ENCODE measurements around the gene VAV2.

VAV2 gene

GRCh38 chr9:133739408-133740280 lies 252.5 kb downstream of the VAV2 start:
- no peak for DNase-seq (ENCODE audit: low read depth)

- no peak for DNase-seq (ENCODE audit: low read depth)
These were observed 253.4 kb downstream of the VAV2 start for GRCh38 chr9:133738640-133739225.

DNA sequence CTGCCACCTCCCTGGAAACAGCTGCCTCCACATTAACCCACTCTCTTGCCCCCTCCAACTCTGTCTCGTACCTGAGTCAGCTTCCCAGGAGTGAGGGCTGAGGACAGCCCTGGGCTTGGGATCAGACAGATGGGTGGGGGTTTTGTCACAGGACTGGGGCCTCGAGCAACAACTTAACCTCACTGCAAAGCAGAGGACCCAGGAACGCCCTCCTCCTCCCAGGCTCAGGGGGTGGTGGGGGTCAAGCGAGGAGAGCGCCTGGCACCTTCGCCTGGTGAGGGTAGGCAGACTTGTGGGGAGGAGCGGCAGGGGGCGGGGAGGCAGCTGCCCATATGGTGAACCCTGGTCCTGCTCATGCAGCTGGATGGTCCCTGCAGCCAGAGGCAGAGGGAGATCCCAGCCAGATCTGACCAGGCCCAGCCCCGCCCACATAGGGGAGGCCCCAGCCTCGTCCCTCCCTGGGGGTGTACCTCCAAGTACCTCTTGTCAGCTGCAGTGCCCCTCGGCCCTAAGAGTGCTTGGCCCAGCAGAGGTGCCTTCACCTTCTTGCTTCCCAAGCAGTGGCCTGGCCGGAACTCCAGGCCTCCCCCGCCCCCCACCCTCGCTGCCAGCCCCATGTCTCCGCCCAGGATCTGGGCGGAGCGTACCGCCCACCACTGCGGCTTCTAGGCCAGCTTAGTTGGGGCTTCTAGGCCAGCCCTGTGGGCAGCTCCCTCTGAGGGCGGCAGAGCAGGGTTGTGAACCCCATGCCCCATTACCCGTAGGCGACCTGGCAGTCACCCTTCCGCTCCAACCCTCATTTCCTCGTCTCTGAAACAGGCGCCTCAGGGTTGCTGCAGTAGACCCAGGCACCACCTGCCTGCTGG lies 254.1 kb downstream of the VAV2 start, which contains the start of gene SARDH:
Gene SARDH (minus strand): TSS at position 579 of the 866 bp plus-strand sequence. CDS start 4,179 bp downstream, outside the sequence.
- DNase-seq (ENCODE audit: low read depth), result peak; percentile 17

GRCh38 chr9:133737071-133737773 lies 254.9 kb downstream of the VAV2 start:
- DNase-seq (ENCODE audit: low read depth), result no peak

- no peak for DNase-seq (ENCODE audit: low read depth)
These were observed 256.2 kb downstream of the VAV2 start for GRCh38 chr9:133735931-133736330.

- no peak for DNase-seq (ENCODE audit: low read depth)
These were observed 256.7 kb downstream of the VAV2 start for GRCh38 chr9:133735415-133735775.

- no peak for DNase-seq (ENCODE audit: low read depth)
These were observed 257.3 kb downstream of the VAV2 start for GRCh38 chr9:133734590-133735414.

DNA sequence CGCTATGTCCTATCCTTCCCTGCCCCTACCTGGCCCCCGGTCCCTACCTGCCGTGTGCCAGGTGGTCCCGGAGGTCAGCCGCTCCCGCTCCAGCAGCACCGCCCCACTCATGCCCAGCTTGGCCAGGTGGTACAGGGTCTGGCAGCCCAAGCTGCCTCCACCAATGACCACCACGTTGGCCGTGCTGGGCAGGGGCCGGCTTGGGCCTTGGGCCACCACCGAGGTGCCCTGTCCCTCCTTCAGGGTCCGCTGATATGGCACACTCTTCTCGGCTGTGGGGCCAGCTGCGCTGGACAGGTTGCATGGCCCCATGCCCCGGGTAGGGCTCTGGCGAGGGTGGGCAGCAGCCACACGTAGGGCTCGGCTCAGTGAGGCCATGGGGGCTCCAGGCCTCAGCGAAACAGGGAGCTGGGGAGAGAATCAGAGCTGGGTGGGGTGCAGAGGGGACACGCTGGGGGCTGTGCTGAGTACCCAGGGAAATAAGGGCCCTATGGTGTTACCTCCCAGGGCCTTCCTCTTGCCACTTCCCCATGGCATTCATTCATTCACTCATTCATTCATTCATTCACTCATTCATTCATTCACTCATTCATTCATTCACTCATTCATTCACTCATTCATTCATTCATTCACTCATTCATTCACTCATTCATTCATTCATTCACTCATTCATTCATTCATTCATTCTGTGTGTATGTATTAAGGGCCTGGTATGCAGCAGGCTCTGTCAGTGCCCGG lies 258.2 kb downstream of the VAV2 start:
- DNase-seq (ENCODE audit: low read depth), result no peak

DNA sequence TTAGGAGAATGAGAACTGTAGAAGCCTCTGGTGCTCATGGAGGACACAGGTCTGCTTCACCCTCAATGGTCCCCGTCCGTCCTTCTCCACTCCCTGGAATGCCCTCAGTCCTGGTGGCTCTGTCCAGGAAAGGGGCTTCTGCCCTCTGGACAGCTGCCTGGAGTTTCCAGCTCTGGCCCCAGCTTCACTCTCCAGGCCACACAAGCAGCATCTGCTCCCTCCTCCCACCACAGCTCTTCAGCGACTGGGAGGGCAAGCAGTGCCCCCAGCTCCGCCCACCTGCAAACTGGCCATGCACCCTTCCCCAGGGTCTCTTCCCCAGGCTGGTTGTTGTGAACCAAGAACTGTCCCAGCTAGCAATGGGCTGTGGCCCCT lies 258.7 kb downstream of the VAV2 start:
- no peak for DNase-seq (ENCODE audit: low read depth)

DNA sequence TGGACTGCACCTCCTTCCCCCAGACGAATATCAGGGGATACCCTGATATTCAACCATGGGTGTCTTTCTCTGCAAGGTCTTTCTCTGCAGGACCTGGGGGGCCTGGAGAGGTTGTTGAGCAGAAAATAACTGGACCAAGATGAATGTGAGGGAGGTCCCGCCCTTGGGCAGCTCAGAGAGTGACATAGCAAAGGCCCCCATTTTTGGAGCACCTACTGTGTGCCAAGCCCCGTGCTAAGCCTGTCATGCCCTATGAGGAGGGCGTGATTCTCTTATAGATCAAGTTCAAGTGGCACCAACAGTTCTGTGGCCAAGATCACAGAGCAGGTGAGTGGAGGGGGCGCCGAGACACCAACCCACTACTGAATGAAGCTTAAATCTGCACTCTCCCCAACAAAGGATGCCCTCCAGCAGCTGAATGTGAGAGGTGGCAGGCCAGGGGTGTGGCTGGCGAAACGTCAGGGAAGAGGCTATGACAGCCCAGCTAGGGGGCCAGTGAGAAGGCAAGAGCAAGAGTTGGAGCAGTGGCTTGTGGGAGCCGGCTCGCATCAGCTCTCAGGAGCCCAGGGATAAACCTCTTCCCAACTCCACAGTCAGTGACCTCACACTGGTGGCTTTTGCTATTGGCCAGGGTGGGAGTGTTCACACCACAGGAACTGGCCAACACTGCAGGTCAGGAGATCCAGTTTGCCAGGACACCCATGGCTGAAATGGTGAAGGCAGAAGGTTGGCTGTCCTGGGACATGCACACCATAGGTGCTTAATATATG lies 259.3 kb downstream of the VAV2 start:
- no peak for DNase-seq (ENCODE audit: low read depth)

- no peak for DNase-seq (ENCODE audit: low read depth)
These were observed 260.1 kb downstream of the VAV2 start for GRCh38 chr9:133731876-133732638.

GRCh38 chr9:133730994-133731715 lies 261.0 kb downstream of the VAV2 start:
- DNase-seq (ENCODE audit: low read depth), result no peak

- no peak for DNase-seq (ENCODE audit: low read depth)
These were observed 262.4 kb downstream of the VAV2 start for GRCh38 chr9:133729617-133730281.

DNA sequence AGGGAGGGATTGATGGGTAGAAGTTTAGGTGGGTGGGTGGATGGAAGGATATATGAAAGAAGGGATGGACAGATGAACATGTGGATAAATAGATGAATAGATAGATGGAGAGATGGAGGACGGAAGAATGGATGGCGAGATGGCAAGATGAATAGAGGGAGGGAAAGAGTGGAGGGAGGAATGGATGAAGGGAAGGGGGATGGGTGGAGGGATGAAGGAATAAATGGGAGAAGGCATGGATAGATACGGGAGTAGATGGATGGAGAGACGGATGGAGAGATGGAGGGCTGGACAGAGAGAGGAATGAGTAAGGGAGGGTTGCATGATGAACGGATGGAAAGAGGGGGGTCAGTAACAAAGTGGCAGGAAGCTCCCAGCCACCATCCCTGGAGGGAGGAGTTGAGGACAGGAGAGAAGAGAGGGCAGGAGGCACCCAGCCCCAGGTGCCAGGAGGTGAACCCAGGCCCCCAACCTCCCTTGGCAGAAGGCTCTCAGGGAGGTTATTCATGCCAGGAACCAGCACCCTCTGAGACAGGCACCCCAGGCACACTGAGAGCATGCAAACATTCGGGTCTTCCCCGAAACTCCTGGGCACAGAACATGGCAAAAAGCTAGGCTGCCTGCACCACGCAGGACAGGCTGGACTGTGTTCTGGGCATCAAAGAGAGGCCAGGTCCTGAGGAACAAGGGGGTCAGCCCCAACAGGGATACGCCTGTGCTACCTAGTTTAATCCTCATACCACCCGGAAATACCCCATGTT lies 263.1 kb downstream of the VAV2 start:
- DNase-seq (ENCODE audit: low read depth), result no peak

DNA sequence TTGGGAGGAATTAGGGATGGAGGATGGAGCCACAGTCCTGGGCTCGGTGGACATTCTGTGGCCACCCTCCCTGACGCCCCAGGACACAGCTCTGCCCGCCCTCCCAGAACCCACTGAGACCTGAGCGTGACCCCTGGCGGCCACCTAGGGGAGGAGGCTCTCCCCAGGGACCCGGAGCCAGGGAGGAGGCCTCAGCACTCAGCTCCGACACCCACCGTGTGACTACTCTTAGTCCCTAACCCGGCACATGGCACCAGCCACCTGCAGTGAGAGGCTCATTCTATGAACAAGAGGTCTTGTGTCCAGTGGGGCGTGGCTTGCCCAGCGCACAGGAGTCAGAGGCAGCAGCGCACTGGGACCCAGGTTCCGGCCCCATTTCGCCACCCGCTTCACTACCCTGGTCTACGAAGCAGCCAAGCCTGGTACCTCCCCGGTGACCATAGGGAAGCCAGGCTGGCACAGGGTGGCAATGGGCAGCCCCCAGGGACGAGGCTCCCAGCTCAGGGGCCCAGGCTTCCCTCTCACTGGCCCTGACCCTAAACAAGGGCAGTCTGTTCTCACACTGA lies 264.2 kb downstream of the VAV2 start:
- no peak for DNase-seq (ENCODE audit: low read depth)

DNA sequence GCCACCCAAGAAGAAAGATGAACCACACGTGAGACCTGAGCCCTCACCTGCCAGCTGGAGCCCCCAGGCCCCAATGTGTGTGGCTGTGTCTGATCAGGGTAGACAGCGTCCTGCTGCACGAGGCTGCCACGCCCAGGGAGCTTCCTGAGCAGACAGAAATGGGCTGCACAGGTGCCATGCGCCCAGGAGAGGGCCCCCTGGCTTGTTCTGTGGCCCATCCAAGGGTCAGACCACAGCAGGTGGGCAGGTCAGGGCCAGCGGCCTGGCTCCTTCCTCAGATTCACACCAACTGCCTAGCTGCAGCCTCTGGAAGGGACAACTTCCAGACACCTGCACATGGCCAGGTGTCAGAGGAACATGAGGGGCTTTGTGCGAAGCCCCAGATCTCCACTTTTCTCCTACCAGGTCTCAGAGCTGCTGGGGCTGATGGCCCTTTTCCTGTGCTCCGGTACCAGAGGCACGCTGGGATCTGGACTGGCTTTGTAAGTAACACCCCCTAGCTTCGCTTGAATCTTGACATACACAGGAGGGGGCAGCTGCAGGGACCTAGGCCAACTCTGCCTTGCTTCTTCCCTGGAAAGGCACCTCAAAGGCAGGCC lies 264.7 kb downstream of the VAV2 start:
- no peak for DNase-seq (ENCODE audit: low read depth)

All from fibroblast of gingiva (primary cell).